ENCODE measurements around the gene WDFY1. TPM values are rescaled to one million over a fixed set of nuclear protein-coding genes. Genes with fewer than 3 reads are reported as not detected.

Gene WDFY1
- total RNA-seq, 2 experiments from 2014 or later, result 41.1 to 41.5 TPM

GRCh38 chr2:223976635-223977226, 31.6 kb upstream of the WDFY1 start:
- intact Hi-C loops (cut with DNase I, micrococcal nuclease), result loop anchor here in 1 of 2 experiments (10.0 kb wide), 1 partner anchor 798 kb away; no protein-coding TSS in a partner anchor
- no peak overlapping the region for H3K27ac ChIP-seq (ENCODE audit: low read depth in 1 of 2, low read length in 2 of 2)
- H3K27me3 ChIP-seq (ENCODE audit: control insufficient read depth in 1 of 2, insufficient read depth in 2 of 2, low read length in 2 of 2), result no peaks in the 10 kb centered on the region
- ChIA-PET CTCF (no interaction called here), POLR2A (no interaction called here)
- H3K4me3 Mint-ChIP-seq, result no peak overlapping the region
- TF ChIP-seq CTCF (IDR thresholded peaks at IDR 0.05), result no peak
- H3K4me3 ChIP-seq (ENCODE audit: low read length), result no peak overlapping the region
- no peaks in the 10 kb centered on the region for H3K4me1 ChIP-seq (ENCODE audit: insufficient read depth, low read length)
- no peak for DNase-seq
- no peaks in the 10 kb centered on the region for H3K9me3 Mint-ChIP-seq
- no peaks in the 10 kb centered on the region for H3K9me3 ChIP-seq (ENCODE audit: control insufficient read depth in 1 of 2, insufficient read depth in 1 of 2, low read length in 2 of 2)
- H3K27me3 Mint-ChIP-seq, result no peaks in the 10 kb centered on the region
- no peak overlapping the region for H3K27ac Mint-ChIP-seq
- ATAC-seq (ENCODE audit: poor library complexity), result no peak
- no peaks in the 10 kb centered on the region for H3K36me3 Mint-ChIP-seq (ENCODE audit: low read depth)
- no peaks in the 10 kb centered on the region for H3K36me3 ChIP-seq (ENCODE audit: insufficient read depth, low read length)
- H3K4me1 Mint-ChIP-seq (ENCODE audit: low read depth), result no peaks in the 10 kb centered on the region

GRCh38 chr2:223973606-223974005, 28.5 kb upstream of the WDFY1 start:
- no peak for ATAC-seq (ENCODE audit: poor library complexity)
- Mint-ChIP-seq H3K27ac (no peak overlapping the region), H3K36me3 (ENCODE audit: low read depth) (peaks cover 6% of the 10 kb centered on the region), H3K27me3 (no peaks in the 10 kb centered on the region), H3K4me1 (ENCODE audit: low read depth) (peaks cover 4% of the 10 kb centered on the region), H3K9me3 (no peaks in the 10 kb centered on the region), H3K4me3 (no peak overlapping the region)
- ChIA-PET POLR2A (no interaction called here), CTCF (no interaction called here)
- Histone ChIP-seq H3K4me3 (ENCODE audit: low read length) (no peak overlapping the region), H3K27me3 (ENCODE audit: control insufficient read depth in 1 of 2, insufficient read depth in 2 of 2, low read length in 2 of 2) (no peaks in the 10 kb centered on the region), H3K4me1 (ENCODE audit: insufficient read depth, low read length) (no peaks in the 10 kb centered on the region), H3K36me3 (ENCODE audit: insufficient read depth, low read length) (no peaks in the 10 kb centered on the region), H3K27ac (ENCODE audit: low read depth in 1 of 2, low read length in 2 of 2) (no peak overlapping the region), H3K9me3 (ENCODE audit: control insufficient read depth in 1 of 2, insufficient read depth in 1 of 2, low read length in 2 of 2) (no peaks in the 10 kb centered on the region)
- DNase-seq, result no peak
- intact Hi-C loops (cut with DNase I, micrococcal nuclease), result loop anchor here (5.0 to 10.0 kb wide), 2 partner anchors 801 to 804 kb away; no protein-coding TSS in a partner anchor
- TF ChIP-seq CTCF (IDR thresholded peaks at IDR 0.05), result no peak

- TF ChIP-seq CTCF (IDR thresholded peaks at IDR 0.05), result no peak
- Histone ChIP-seq H3K27me3 (ENCODE audit: control insufficient read depth in 1 of 2, insufficient read depth in 2 of 2, low read length in 2 of 2) (no peaks in the 10 kb centered on the region), H3K36me3 (ENCODE audit: insufficient read depth, low read length) (peaks cover 5% of the 10 kb centered on the region), H3K4me3 (ENCODE audit: low read length) (no peak overlapping the region), H3K9me3 (ENCODE audit: control insufficient read depth in 1 of 2, insufficient read depth in 1 of 2, low read length in 2 of 2) (no peaks in the 10 kb centered on the region), H3K4me1 (ENCODE audit: insufficient read depth, low read length) (no peaks in the 10 kb centered on the region), H3K27ac (ENCODE audit: low read depth in 1 of 2, low read length in 2 of 2) (no peak overlapping the region)
- ChIA-PET POLR2A (no interaction called here), CTCF (interaction anchor here (0.8 to 1.1 kb wide), 2 partner anchors 8 to 312 kb away, joined by 3 to 5 read pairs; no protein-coding TSS in a partner anchor)
- Mint-ChIP-seq H3K36me3 (ENCODE audit: low read depth) (peaks cover 15% of the 10 kb centered on the region), H3K27me3 (no peaks in the 10 kb centered on the region), H3K4me3 (no peak overlapping the region), H3K4me1 (ENCODE audit: low read depth) (peaks cover 4% of the 10 kb centered on the region), H3K27ac (no peak overlapping the region), H3K9me3 (no peaks in the 10 kb centered on the region)
- ATAC-seq (ENCODE audit: poor library complexity), result no peak
- DNase-seq, result no peak
- intact Hi-C loops (cut with DNase I, micrococcal nuclease), result loop anchor here (5.0 to 10.0 kb wide), 2 partner anchors 802 to 805 kb away; no protein-coding TSS in a partner anchor
Measured at GRCh38 chr2:223972656-223973102, 27.5 kb upstream of the WDFY1 start.

All from CD4-positive, alpha-beta T cell (primary cell).